ENCODE data around the gene TRIM23.
"Not testable (repeated sequence)": the region's sequence is repeated elsewhere in the genome, so short reads cannot be mapped to it uniquely, and the experiment has no call there.

The TRIM23 gene

GRCh38 chr5:65624025-65624570 lies at the start of gene TRIM23:
TRIM23 (minus strand) TSS chr5:65624333; CDS start chr5:65624274, 59 bp downstream.
- DNase-seq (ENCODE audit: low read depth): peak; percentile 92

GRCh38 chr5:65672796-65673195 lies 48.7 kb upstream of the TRIM23 start:
- peak; percentile 22 for DNase-seq (ENCODE audit: low read depth)

GRCh38 chr5:65668696-65669095 lies 44.6 kb upstream of the TRIM23 start:
- no peak for DNase-seq (ENCODE audit: low read depth)

GRCh38 chr5:65663804-65664521 lies 39.8 kb upstream of the TRIM23 start:
- DNase-seq (ENCODE audit: low read depth): no peak

- no peak for DNase-seq (ENCODE audit: low read depth)
Measured at GRCh38 chr5:65654713-65655112, 30.6 kb upstream of the TRIM23 start.

GRCh38 chr5:65651144-65651543 lies 27.0 kb upstream of the TRIM23 start:
- DNase-seq (ENCODE audit: low read depth): no peak

- DNase-seq (ENCODE audit: low read depth): no peak
Measured at GRCh38 chr5:65647941-65648340, 23.8 kb upstream of the TRIM23 start.

GRCh38 chr5:65646938-65647337 lies 22.8 kb upstream of the TRIM23 start:
- no peak for DNase-seq (ENCODE audit: low read depth)

- no peak for DNase-seq (ENCODE audit: low read depth)
Measured at GRCh38 chr5:65640240-65640639, 16.1 kb upstream of the TRIM23 start.

- no peak for DNase-seq (ENCODE audit: low read depth)
Measured at GRCh38 chr5:65630981-65631380, 6.8 kb upstream of the TRIM23 start.

- no peak for DNase-seq (ENCODE audit: low read depth)
Measured at GRCh38 chr5:65625743-65626142, 1.6 kb upstream of the TRIM23 start.

- peak; percentile 76 for DNase-seq (ENCODE audit: low read depth)
Measured at GRCh38 chr5:65624571-65625555, 730 bp upstream of the TRIM23 start, which contains the start of the genes SHLD3 and TRAPPC13. SHLD3 (plus strand) TSS chr5:65625027; CDS start chr5:65629588, 4,561 bp downstream. TRAPPC13 (plus strand) TSS chr5:65625027; CDS start chr5:65625061, 34 bp downstream.

GRCh38 chr5:65623482-65623881 lies 651 bp downstream of the TRIM23 start:
- DNase-seq (ENCODE audit: low read depth): no peak

- not testable (repeated sequence) for DNase-seq (ENCODE audit: low read depth)
Measured at GRCh38 chr5:65621961-65622360, 2.2 kb downstream of the TRIM23 start.

GRCh38 chr5:65620021-65620420 lies 4.1 kb downstream of the TRIM23 start:
- DNase-seq (ENCODE audit: low read depth): no peak

- DNase-seq (ENCODE audit: low read depth): no peak
Measured at GRCh38 chr5:65612298-65612907, 11.7 kb downstream of the TRIM23 start.

GRCh38 chr5:65611524-65611923 lies 12.6 kb downstream of the TRIM23 start:
- no peak for DNase-seq (ENCODE audit: low read depth)

GRCh38 chr5:65601761-65602160 lies 22.4 kb downstream of the TRIM23 start:
- DNase-seq (ENCODE audit: low read depth): not testable (repeated sequence)

- no peak for DNase-seq (ENCODE audit: low read depth)
Measured at GRCh38 chr5:65588694-65589093, 35.4 kb downstream of the TRIM23 start.

- DNase-seq (ENCODE audit: low read depth): no peak
Measured at GRCh38 chr5:65577141-65577540, 47.0 kb downstream of the TRIM23 start.

GRCh38 chr5:65570598-65571226 lies 53.4 kb downstream of the TRIM23 start:
- DNase-seq (ENCODE audit: low read depth): no peak

- DNase-seq (ENCODE audit: low read depth): no peak
Measured at GRCh38 chr5:65566505-65566904, 57.6 kb downstream of the TRIM23 start.
